HG02970 (cell line): Measurements from ENCODE around the gene AKTIP.
A peak's percentile ranks its signal among the peaks of the same experiment; 100 is the strongest.
"Not testable (repeated sequence)": the region's sequence is repeated elsewhere in the genome, so short reads cannot be mapped to it uniquely, and the experiment has no call there.

Experiments
- ATAC-seq: cut with Tn5 transposase; IDR thresholded peaks from one replicate; pipeline ENCODE4 v1.9.1; 2021; ENCODE audit warnings: mild to moderate bottlenecking, moderate library complexity, moderate number of reproducible peaks; ENCODE audit not compliant: unreplicated experiment, low FRiP score

The AKTIP gene

DNA sequence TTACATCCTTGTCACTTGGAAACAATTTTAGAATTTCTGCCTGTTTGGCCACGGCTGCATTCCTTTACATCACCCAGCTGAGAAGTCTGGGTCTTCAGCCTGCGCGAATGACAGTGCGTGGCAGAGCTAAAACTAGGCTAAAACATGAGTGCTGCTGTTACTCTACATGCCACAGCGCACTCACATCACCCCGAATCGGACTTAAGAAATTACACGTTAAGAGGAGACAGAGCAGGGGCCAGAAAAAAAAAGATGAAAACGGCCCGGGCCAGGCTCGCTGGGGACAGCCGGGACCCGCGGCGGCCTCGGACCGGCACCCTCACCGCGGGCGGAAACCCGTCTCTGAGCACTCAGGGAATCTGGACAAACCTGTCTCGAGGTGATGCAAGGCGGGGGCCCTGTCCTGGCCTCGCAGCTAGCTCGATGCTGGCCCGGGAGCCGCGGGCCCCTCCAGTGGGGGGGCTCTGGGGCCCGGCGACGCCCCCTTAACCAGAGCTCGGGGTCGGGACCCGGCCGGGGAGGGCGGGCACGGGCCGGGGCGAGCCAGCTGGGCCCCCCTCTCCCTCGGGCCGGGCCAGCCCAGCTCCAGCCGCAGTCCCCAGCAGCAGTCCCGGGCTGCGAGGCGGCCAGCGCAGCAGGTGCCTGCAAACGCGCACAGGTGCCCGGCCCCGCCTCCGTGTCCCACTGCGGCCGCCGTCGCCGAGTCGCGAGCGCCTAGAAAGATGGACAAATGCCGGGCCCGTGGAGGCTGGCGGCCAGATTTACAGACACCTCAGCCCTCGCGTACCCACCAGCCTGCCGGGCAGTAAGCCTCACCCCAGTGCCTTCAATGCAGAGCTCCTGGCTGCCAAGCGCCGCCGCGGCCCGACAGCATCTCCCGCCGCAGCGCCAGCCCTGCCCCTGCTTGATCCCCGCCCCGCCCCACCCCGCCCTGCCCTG, at the start of gene AKTIP:
AKTIP (minus strand) TSS at position 879 of the 939 bp plus-strand sequence. CDS start 2,950 bp downstream, outside the sequence.
- ATAC-seq = peak; percentile 27

DNA sequence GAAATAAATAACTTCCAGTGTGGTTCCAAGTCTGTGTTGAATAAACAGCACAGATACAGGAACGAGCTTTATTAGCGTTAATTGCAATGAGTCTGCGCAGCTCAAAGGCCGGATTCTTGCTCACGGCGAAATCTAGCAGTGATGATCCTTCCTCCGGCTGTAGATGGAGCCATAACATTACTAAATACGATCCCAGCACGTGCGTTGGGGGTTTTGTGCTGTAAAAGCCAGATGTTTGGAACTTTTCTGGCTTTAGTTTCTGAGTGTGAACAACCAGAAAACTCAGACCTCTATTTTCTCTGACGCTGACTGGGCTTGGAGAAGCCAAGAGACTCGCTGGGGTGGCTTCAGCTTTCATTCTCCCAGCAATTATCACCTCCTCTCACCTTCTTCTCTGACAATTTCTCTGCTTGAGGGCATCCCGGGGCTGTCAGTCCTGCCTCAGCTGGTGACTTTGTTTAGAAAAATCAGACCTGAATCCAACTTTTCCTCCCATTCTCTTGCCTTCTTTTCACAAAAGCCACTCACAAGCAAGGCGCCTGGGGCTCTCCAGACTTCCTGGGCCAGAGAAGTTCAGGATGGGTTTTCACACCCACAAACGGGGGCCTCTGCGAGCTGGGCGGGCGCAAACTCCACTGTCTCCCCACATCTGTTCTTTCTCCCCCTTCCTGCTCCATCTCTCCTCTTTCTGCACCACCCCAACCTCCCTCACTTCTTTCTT, 47.1 kb upstream of the AKTIP start:
- ATAC-seq = peak; percentile 59

DNA sequence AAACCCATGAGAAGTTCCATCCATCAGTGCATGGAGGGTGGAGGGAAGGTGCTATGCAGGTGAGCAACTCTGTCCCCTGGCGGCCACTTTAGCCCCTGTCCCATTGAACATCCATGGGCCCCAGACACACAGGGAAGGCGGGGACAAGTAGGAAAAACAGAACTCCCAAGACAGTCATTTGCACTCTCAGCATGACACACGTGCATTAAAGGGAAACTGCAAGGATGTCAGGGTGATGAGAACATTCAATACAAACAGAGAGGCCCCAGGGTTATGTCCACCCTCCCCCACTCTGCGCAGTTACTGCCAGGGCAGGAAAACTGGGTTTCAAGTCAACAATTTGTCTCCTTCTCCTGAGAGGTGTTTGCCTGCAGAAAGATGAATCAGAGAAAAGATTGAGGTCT, 44.0 kb upstream of the AKTIP start:
- ATAC-seq = no peak

DNA sequence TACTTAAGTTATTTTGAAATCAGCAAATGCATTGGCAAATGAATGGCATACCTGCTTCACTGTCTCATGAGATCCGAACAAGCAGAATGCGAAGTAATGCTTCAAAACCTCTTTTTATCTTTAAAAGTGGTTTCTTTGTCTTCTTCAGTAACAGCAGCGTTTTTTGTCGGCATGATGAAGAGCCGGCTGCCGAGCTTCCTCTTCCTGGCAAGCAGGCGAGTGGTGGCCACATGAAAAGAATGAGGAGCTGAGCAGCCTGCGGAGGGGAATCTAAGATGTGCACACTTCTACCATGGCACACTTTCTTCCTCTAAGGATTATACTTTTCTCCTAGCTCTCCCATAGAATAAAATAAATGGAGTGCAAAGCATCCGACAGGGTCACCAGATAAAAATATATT, 42.4 kb upstream of the AKTIP start:
- ATAC-seq = no peak

DNA sequence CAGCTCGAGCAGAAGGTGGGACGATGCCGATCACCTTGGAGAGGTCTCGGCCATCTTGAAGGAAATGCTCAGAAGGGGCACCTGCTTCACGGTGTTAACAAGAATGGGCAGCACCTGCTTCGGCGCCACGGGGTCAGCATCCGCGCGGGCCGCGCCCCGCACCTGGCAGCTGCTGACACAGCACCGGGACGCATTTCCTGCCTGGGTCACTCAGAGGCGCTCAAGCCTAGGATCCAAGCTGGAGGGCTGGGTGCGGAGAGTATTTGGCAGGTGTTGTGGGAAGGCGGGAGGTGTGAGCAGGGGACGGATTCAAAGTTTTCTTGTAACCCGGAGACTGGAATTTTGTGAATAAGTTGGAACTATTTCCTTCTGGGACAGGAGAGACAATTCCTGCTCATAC, 39.3 kb upstream of the AKTIP start:
- ATAC-seq = no peak

DNA sequence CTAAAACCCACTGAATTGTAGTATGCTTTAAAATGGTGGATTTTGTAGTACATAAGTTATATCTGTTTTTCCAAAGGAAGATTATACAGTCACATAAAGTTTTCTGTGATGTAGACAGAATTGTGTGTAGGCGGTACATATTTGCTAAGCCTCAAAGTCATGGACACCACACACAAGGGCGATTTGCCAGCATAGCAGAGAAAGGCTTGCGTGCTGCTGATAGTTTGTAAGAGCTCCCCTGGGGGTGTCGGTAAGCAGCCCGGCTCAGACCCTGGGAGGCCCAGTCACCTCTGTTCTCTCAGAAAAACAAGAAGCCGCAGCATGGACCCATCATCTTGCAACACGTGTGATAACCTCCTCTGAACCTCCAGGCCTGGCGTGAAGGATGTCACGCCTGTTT, 38.3 kb upstream of the AKTIP start:
- ATAC-seq = no peak

DNA sequence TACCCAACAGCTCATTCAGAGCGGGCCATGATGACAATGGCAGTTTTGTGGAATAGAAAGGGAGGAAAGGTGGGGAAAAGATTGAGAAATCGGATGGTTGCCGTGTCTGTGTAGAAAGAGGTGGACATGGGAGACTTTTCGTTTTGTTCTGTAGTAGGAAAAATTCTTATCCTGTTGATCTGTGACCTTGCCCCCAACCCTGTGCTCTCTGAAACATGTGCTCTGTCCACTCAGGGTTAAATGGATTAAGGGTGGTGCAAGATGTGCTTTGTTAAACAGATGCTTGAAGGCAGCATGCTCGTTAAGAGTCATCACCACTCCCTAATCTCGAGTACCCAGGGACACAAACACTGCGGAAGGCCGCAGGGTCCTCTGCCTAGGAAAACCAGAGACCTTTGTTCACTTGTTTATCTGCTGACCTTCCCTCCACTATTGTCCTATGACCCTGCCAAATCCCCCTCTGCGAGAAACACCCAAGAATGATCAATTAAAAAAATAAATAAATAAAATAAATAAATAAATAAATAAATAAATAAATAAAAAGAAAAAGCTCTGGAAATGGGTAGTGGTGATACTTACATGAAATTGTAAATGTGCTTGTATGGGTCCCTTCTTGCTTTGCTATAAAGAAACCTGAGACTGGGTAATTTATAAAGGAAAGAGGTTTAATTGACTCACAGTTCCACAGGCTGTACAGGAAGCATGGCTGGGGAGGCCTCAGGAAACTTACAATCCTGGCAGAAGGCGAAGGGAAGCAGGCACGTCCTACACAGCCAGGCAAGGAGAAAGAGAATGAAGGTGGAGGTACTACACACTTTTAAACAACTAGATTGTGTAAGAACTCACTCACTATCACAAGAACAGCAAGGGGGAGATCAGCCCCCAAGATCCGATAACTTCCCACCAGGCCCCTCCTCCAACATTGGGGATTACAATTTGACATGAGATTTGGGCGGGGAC, 37.0 kb upstream of the AKTIP start:
- not testable (repeated sequence) for ATAC-seq

DNA sequence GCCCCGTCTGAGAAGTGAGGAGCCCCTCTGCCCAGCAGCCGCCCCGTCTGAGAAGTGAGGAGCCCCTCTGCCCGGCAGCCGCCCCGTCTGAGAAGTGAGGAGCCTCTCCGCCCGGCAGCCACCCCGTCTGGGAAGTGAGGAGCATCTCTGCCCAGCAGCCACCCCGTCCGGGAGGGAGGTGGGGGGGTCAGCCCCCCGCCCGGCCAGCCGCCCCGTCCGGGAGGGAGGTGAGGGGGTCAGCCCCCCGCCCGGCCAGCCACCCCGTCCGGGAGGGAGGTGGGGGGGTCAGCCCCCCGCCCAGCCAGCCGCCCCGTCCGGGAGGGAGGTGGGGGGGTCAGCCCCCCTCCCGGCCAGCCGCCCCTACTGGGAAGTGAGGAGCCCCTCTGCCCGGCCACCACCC, 36.3 kb upstream of the AKTIP start:
- not testable (repeated sequence) for ATAC-seq

DNA sequence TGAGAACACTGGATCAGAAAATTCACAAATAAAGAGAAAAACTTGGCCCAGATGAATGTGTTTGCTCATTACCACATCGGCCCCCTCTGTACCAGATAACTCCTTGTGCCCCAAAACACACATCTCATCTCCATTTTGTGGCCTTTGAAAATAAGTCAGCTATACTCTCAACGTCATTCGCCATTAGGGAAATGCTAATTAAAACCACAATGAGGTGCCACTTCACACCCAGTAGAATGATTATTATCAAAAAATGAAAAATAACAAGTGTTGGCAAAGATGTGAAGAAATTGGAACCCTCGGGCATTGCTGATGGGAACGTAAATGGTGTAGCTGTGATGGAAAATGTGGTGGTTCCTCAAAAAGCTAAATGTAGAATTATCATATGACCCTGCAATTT, 34.6 kb upstream of the AKTIP start:
- ATAC-seq = no peak

DNA sequence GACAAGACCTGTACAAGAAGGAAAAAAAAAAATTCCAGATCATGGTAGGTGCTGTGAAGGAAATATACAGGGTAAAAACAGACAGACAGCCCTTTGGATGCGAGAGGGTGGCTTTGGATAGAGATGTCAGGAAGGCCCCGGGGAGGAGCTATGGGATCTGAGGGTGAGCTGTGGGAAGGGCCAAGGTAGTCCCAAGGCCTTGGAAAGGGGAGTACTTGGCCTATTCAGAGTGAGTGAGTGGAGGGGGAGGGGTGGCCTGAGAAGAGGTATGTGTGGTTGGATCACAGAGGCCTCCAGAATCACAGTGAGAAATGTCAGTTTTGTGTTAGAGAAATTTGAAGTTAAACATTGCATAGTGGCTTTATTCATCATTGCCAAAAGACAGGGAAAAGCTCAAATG, 31.2 kb upstream of the AKTIP start:
- no peak for ATAC-seq

DNA sequence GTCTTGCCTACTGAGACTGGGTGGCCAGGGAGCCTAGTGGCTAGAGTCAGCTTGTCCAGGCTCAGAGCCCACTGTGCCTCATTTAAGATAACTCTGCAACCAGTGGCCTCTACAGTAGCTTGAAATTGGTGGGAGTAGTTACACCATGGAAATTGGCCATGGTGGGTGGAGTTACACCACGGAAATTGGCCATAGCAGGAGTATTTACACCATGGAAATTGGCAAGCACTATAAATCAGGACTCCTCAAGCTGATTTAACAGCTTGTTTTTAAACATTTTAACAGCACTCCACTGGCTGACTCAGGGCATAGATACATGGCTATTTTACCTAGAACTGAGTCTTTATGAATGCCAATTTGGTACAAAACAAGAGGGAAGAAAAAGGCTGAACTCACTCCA, 27.7 kb upstream of the AKTIP start:
- ATAC-seq = no peak

DNA sequence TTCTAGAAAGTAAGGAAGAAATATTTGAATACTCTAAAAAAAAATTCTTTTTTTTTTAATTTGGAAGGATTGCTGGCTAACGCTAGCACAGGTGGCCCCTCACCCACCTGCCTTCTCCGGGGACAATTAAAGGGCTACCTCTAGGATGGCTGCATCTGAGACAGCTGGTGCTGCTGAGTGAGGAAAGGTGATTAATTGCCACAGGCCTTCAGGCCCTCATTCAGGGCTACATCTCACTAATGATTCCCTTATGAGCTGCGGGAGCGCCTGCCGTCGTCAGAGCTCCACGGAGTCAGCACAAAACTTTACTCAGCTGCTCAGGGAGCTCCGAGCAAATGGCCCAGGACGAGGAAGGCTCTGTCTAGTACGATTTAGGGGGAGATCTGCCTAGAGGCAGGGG, 27.0 kb upstream of the AKTIP start:
- ATAC-seq = no peak

DNA sequence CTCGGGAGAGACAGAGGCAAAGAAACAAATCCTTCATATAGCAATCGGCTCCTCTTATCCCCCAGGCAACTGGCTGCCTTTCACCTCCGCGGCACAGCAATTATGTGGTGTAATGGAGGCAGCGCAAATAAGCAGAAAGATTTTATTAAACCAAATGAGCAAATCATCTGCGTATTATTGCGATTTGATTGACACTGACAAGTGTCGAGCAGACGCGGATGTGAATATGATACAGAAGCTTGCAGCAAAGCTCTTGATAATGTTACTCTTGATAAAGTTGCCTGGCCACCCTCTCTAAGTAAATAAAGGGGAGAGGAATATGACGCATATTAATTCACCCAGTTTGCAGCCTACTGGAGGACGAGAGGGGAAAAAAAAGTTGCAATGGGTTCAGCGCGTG, 26.5 kb upstream of the AKTIP start:
- ATAC-seq = no peak

DNA sequence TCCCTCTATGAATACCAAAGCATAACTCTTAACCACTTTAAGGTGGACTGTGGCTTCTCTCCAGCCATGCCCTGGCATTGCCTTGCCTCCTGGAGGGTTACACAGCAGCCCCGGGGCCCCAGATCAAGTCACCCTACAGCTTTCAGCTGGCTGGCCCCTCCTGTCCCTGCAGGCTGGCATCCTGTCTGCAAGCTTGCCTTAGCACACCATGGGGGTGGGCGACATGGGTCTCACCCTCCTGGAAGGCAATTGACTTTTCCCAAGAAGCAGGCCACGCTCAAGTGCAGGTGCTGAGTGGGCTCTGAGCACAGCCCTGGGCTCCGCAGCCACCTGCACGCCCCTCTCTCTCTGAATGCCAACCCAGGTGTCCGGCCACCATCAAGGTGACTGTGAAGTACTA, 25.8 kb upstream of the AKTIP start:
- ATAC-seq = no peak

DNA sequence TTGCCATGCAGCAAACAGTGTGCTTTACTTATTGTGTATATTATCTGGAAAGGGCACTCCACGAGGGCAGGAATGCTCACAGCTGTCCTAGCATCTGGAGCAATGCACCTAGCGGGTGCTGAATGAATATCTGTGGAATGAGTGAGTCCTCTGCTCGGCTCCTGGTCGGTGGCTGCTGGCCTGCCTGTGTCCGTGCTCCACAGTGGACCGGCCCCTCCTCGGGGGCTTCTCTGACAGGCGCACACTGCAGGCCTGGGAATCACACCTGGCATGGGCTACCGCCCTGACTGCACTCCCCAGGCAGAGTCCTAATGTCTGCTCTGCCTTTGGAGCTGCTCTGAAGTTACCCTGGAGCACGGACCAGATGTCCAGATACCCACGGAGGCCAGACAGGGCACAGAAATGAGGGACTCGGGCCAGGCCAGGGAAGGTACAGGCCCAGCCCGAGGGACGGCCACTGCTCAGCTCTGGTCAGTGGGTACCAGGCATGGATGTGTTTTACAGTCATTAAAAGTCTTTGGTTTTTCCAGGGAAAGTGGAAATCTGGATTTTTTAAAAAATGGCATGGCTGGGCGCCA, 21.1 kb upstream of the AKTIP start:
- ATAC-seq = no peak

DNA sequence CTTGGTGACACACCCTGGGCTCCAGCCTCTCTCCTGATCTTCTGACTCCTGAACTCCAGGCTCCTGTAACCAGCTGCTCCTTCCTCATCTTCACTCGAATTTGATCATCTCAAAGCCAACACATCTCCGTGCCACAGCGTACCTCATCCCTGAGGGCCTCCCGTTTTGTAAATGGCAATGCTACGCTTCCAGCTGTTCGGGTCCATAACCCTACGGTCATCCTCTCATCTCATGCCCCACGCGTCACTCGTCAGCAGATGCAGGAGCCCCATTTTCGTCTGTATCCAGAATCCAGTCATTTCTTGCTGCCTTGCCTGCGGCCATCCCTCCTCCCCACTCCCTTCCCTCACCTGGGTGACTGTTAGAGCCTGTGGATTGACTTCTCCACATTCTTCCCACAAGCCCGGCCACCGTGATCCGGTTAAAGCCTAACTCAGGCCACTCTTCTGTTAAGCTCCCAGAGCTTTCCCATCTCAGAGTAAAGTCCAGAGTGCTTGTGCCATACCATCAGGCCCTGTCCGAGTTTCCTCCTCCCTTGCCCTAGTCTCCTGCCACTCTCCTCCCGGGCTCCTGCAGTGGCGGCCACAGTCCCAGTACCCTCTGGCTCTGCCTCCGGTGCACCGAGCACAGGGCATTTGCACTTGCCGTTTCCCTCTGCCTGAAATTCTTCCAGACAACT, 20.3 kb upstream of the AKTIP start:
- no peak for ATAC-seq

DNA sequence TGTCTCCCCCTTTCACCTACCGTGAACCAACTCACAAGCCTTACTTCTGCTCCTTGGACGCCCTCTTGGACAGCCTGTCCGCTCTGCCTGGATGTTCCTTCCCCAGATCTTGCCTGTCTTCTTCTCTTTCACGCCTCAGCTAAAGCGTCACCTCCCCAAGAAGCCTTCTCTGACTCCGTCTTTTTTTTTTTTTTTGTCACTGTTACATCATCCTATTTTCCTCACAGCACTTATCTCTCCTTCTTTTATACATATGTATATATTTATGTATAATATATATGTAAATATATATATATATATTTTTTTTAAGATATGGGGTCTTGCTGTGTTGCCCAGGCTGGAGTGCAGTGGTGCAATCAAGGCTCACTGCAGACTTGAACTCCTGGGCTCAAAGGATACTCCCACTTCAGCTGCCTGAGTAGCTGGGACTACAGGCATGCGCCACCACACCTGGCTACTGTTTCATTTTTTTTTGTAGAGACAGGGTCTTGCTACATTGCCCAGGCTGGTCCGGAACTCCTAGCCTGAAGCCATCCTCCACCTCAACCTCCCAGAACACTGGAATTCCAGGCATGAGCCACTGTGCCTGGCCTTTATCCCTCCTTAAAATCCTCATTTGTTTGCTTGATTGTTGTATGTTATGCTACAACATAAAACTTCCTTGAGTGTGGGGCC, 16.5 kb upstream of the AKTIP start:
- no peak for ATAC-seq

DNA sequence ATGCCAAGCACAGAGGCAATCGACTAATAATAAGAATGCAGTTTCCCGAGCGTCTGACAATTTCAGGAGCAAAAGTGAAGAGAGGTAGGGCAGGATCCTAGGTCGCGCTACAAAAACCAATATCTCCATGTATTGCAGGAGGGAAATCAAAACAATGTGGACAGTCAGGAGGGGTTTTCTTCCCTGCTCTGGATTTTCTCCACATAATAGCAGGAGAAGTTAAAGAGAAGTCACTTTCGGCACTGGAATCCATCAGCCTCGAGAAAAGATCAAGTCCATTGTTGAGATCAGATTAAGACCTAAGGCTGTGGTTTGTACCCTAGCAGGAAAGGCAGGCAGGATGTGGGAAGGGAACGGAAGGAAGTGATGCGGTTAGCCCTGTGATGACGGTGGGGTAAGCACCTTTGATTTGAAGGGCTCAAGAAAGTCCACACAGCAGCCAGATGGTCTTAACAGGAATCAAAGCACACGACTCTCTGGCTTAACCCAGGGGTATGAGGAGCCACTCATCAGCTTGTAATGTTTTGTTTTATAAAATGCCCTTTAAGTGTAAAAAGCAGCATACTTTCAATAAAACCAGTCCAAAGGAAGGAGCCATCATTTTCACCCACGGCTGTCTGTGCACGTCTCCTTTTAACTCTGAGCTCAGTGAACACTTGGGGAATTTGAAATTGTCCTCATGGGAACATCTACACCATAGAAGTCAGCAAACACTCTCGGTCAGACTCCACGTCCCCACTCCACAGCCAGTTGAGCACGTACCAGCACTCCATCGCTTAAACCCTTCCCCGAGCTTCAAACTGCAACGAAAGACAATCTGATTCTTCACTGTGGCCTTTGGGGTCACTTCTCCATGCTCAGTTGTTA, 15.8 kb upstream of the AKTIP start:
- peak; percentile 88 for ATAC-seq
